Endothelial cell of umbilical vein (primary cell): ENCODE data around the gene CREG2.

Source experiments
- EZH2 ChIP-seq: IDR thresholded peaks from 2 replicates; pipeline ENCODE4 v1.6.1; 2012; ENCODE audit warnings: borderline replicate concordance, low read depth, mild to moderate bottlenecking, moderate library complexity, low read length, inconsistent platforms; ENCODE audit not compliant: severe bottlenecking
- FOS ChIP-seq: IDR thresholded peaks from 2 replicates; pipeline ENCODE4 v1.6.1; 2011; ENCODE audit warnings: mild to moderate bottlenecking, low read length, moderate library complexity, borderline replicate concordance; ENCODE audit not compliant: insufficient read depth
- GATA2 ChIP-seq: IDR thresholded peaks from 2 replicates; pipeline ENCODE4 v1.7.0; 2011; ENCODE audit warnings: low read depth, mild to moderate bottlenecking, moderate library complexity, mixed read lengths, low read length; ENCODE audit not compliant: insufficient read length, insufficient read depth
- JUN ChIP-seq: IDR thresholded peaks from 2 replicates; pipeline ENCODE4 v1.6.1; 2011; ENCODE audit warnings: borderline replicate concordance, low read depth; ENCODE audit not compliant: insufficient read length, insufficient read depth
- MYC ChIP-seq: IDR thresholded peaks from one replicate; pipeline ENCODE4 v1.6.1; 2011; ENCODE audit warnings: mild to moderate bottlenecking, low read depth, low read length
- POLR2A ChIP-seq: IDR thresholded peaks from 2 replicates; pipeline ENCODE4 v1.6.1; 2012; ENCODE audit warnings: low read depth, mild to moderate bottlenecking, control low read depth, low read length
- POLR2AphosphoS5 ChIP-seq: IDR thresholded peaks from 2 replicates; pipeline ENCODE4 v1.6.1; 2012; ENCODE audit warnings: low read depth, mild to moderate bottlenecking, control low read depth, low read length, moderate library complexity; ENCODE audit not compliant: insufficient read depth
- TF ChIP-seq, protein P1 (sequence below), 2 donors: IDR thresholded peaks; 1 replicate in 1 of 2; 2 replicates in 1 of 2; pipeline ENCODE4 v1.5.1; 2011; ENCODE audit warnings: low read length in 2 of 2, mild to moderate bottlenecking in 2 of 2, moderate library complexity in 2 of 2, control low read depth in 1 of 2, inconsistent platforms in 1 of 2, low read depth in 1 of 2; ENCODE audit not compliant: insufficient read depth in 1 of 2; ENCODE audit errors: extremely low read depth in 1 of 2
- TF ChIP-seq, protein P2 (sequence below): IDR thresholded peaks from 2 replicates; pipeline ENCODE4 v1.6.1; 2011; ENCODE audit not compliant: insufficient read depth, insufficient read length

DNA sequence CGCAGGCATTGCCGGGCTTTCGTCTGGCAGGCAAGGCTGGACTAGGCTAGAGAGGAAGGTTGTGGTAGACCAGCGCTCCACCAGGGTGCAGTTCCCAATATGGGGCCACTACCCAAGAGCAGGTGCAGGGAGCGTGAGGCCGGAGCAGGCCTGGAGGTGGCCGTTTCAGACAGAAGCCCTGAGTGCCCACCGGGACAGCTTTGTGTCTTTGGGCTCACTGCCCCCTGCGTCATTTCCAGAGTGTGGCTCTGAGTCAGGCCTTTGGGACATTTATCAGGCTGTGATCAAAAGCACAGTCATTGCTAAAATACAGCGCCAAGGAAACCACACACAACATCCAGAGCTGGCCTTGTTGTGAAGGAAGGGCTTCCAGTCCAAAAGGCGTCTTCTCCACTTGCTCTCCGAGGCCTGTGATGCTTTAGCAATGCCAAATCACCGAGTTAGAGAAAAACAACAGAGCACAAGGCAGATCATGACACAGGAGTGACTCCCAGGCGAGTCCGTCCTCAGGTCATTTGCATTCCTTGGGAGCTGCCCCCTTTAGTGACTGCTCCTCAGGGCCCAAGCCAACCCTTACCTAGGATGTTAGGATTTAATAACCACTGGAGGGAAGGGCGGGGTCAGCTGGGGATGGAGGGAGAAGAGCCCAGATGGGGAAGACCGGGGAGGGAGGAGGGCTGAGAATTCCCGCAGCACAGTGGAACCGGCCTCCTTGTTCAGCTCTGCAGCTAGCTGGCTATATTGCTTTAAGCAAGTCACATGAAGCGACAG is 45.3 kb upstream of the CREG2 start:
- no peak for TF ChIP-seq EZH2
- no peak for TF ChIP-seq GATA2
- TF ChIP-seq, protein P1, sequence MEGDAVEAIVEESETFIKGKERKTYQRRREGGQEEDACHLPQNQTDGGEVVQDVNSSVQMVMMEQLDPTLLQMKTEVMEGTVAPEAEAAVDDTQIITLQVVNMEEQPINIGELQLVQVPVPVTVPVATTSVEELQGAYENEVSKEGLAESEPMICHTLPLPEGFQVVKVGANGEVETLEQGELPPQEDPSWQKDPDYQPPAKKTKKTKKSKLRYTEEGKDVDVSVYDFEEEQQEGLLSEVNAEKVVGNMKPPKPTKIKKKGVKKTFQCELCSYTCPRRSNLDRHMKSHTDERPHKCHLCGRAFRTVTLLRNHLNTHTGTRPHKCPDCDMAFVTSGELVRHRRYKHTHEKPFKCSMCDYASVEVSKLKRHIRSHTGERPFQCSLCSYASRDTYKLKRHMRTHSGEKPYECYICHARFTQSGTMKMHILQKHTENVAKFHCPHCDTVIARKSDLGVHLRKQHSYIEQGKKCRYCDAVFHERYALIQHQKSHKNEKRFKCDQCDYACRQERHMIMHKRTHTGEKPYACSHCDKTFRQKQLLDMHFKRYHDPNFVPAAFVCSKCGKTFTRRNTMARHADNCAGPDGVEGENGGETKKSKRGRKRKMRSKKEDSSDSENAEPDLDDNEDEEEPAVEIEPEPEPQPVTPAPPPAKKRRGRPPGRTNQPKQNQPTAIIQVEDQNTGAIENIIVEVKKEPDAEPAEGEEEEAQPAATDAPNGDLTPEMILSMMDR (IDR thresholded peaks at IDR 0.05; ENCODE audit: extremely low read depth in 1 of 2, insufficient read depth in 1 of 2, low read depth in 1 of 2, low read length in 2 of 2): no peak
- no peak for TF ChIP-seq POLR2A
- no peak for TF ChIP-seq POLR2AphosphoS5
- no peak for TF ChIP-seq FOS
- TF ChIP-seq, protein P2, sequence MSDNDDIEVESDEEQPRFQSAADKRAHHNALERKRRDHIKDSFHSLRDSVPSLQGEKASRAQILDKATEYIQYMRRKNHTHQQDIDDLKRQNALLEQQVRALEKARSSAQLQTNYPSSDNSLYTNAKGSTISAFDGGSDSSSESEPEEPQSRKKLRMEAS: no peak
- no peak for TF ChIP-seq MYC
- no peak for TF ChIP-seq JUN
